SW 1271 (cell line): ENCODE results near the gene RAB32.

Experiments used
- DNase-seq, 2 experiments: peaks; one replicate each; lab custom pipeline; 2025; lab: John Stamatoyannopoulos, UW

RAB32 gene

GRCh38 chr6:146582857-146583256 is 39.2 kb downstream of the RAB32 start:
- no peak for DNase-seq

GRCh38 chr6:146583966-146584365 is 40.3 kb downstream of the RAB32 start:
- no peak for DNase-seq

GRCh38 chr6:146587459-146587858 is 43.8 kb downstream of the RAB32 start:
- no peak for DNase-seq

- no peak for DNase-seq
Observed at GRCh38 chr6:146590492-146590891, 46.9 kb downstream of the RAB32 start.

- DNase-seq, result no peak
Observed at GRCh38 chr6:146592451-146592850, 48.8 kb downstream of the RAB32 start.

GRCh38 chr6:146593986-146594385 is 50.4 kb downstream of the RAB32 start:
- DNase-seq, result no peak

- no peak for DNase-seq
Observed at GRCh38 chr6:146594495-146594894, 50.9 kb downstream of the RAB32 start.

GRCh38 chr6:146595972-146596731 is 52.5 kb downstream of the RAB32 start:
- no peak for DNase-seq

- DNase-seq, result no peak
Observed at GRCh38 chr6:146598772-146599405, 55.3 kb downstream of the RAB32 start, which contains the start of gene ADGB. ADGB (plus strand) TSS chr6:146598972; CDS start chr6:146599041, 69 bp downstream.

- DNase-seq, result no peak
Observed at GRCh38 chr6:146601352-146601751, 57.7 kb downstream of the RAB32 start.

GRCh38 chr6:146602526-146602925 is 58.9 kb downstream of the RAB32 start:
- DNase-seq, result no peak
